ENCODE data around the gene ABCA3.
"Not testable (repeated sequence)": the region's sequence is repeated elsewhere in the genome, so short reads cannot be mapped to it uniquely, and the experiment has no call there.

ABCA3 gene

GRCh38 chr16:2278956-2279800 is 61.4 kb downstream of the ABCA3 start:
- DNase-seq, result no peak

GRCh38 chr16:2278272-2278608 is 62.3 kb downstream of the ABCA3 start:
- no peak for DNase-seq

- no peak for DNase-seq
Observed at GRCh38 chr16:2277466-2278271, 62.9 kb downstream of the ABCA3 start.

- no peak for DNase-seq
Observed at GRCh38 chr16:2276368-2277195, 63.9 kb downstream of the ABCA3 start.

- no peak for DNase-seq
Observed at GRCh38 chr16:2275476-2276367, 64.8 kb downstream of the ABCA3 start.

- DNase-seq, result no peak
Observed at GRCh38 chr16:2273931-2274330, 66.6 kb downstream of the ABCA3 start.

GRCh38 chr16:2273484-2273883 is 67.0 kb downstream of the ABCA3 start:
- no peak for DNase-seq

- no peak for DNase-seq
Observed at GRCh38 chr16:2271848-2272461, 68.6 kb downstream of the ABCA3 start.

GRCh38 chr16:2270588-2271470 is 69.7 kb downstream of the ABCA3 start:
- DNase-seq, result no peak

GRCh38 chr16:2270070-2270462 is 70.5 kb downstream of the ABCA3 start:
- DNase-seq, result no peak

GRCh38 chr16:2267913-2268666 is 72.4 kb downstream of the ABCA3 start, which contains the start of gene RNPS1:
TSS of gene RNPS1 (minus strand) at chr16:2268126. CDS start at chr16:2264643, 3,483 bp downstream.
- DNase-seq, result peak; percentile 73

- not testable (repeated sequence) for DNase-seq
Observed at GRCh38 chr16:2267505-2267912, 73.0 kb downstream of the ABCA3 start.

- DNase-seq, result not testable (repeated sequence)
Observed at GRCh38 chr16:2266887-2267286, 73.6 kb downstream of the ABCA3 start.

GRCh38 chr16:2263026-2263425 is 77.5 kb downstream of the ABCA3 start:
- DNase-seq, result not testable (repeated sequence)

- no peak for DNase-seq
Observed at GRCh38 chr16:2260250-2260649, 80.3 kb downstream of the ABCA3 start.

GRCh38 chr16:2258530-2258929 is 82.0 kb downstream of the ABCA3 start:
- not testable (repeated sequence) for DNase-seq

GRCh38 chr16:2257726-2258125 is 82.8 kb downstream of the ABCA3 start:
- DNase-seq, result no peak

- DNase-seq, result no peak
Observed at GRCh38 chr16:2256531-2257140, 83.9 kb downstream of the ABCA3 start.

GRCh38 chr16:2253293-2253692 is 87.2 kb downstream of the ABCA3 start:
- DNase-seq, result no peak

All from SHP77 treated with DMSO at 0.1 percent for 48 hours (cell line).